Measurements from ENCODE around the gene GAMT.

DNA sequence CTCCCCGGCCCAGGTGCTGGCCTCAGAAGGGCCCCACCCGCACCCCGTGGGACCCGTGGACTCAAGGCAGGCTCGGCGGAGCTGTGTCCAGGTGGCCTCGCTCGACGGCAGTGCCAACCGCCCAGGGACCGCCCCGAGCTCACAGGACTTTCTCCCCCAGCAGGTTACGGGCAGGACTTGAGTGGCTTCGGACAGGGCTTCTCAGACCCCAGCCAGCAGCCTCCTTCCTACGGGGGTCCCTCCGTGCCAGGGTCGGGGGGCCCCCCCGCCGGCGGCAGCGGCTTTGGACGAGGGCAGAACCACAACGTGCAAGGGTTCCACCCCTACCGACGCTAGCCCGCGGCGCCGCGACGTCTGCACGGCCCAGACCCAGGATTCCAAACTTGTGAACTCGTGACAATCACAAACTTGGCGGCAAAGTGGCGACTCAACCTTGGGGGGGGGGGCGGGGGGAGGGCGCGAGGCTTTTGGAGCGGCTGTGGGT, 33.3 kb upstream of the GAMT start:
- TF ChIP-seq, protein P1, sequence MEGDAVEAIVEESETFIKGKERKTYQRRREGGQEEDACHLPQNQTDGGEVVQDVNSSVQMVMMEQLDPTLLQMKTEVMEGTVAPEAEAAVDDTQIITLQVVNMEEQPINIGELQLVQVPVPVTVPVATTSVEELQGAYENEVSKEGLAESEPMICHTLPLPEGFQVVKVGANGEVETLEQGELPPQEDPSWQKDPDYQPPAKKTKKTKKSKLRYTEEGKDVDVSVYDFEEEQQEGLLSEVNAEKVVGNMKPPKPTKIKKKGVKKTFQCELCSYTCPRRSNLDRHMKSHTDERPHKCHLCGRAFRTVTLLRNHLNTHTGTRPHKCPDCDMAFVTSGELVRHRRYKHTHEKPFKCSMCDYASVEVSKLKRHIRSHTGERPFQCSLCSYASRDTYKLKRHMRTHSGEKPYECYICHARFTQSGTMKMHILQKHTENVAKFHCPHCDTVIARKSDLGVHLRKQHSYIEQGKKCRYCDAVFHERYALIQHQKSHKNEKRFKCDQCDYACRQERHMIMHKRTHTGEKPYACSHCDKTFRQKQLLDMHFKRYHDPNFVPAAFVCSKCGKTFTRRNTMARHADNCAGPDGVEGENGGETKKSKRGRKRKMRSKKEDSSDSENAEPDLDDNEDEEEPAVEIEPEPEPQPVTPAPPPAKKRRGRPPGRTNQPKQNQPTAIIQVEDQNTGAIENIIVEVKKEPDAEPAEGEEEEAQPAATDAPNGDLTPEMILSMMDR (conservative IDR thresholded peaks at IDR 0.05 in 1 of 2, IDR thresholded peaks at IDR 0.05 in 1 of 2; ENCODE audit: low read depth in 1 of 2, low read length in 2 of 2), result no peak
- no peak for TF ChIP-seq EZH2 (IDR thresholded peaks at IDR 0.05; ENCODE audit: low read length, missing control alignments)
